GM19328 (cell line): ENCODE data around the gene SMARCD3.

Experiments
- ATAC-seq: cut with Tn5 transposase; IDR thresholded peaks from one replicate; pipeline ENCODE4 v1.9.1; 2021; ENCODE audit warnings: mild to moderate bottlenecking, moderate library complexity; ENCODE audit not compliant: unreplicated experiment

The SMARCD3 gene

GRCh38 chr7:151189038-151189437 lies 59.5 kb downstream of the SMARCD3 start:
- ATAC-seq, result no peak
